HepG2 (cell line): ENCODE data around the gene RNF150.

Experiments
- BCL3 ChIP-seq: sonication (generic); formaldehyde crosslinking; IDR thresholded peaks from 2 replicates; pipeline ENCODE4 v1.5.1; 2020; ENCODE audit warnings: mild to moderate bottlenecking, missing genetic modification reagents, moderate library complexity
- BRCA1 ChIP-seq: sonication (generic); formaldehyde crosslinking; IDR thresholded peaks from 2 replicates; pipeline ENCODE4 v1.4.0; 2020; ENCODE audit warnings: missing genetic modification reagents
- CBX5 ChIP-seq: sonication (generic); formaldehyde crosslinking; IDR thresholded peaks from 2 replicates; pipeline ENCODE4 v1.4.0; 2020; ENCODE audit warnings: missing genetic modification reagents, borderline replicate concordance
- CENPX ChIP-seq: sonication (generic); formaldehyde crosslinking; IDR thresholded peaks from 2 replicates; pipeline ENCODE4 v1.9.0; 2021; ENCODE audit warnings: mild to moderate bottlenecking, missing genetic modification reagents, moderate library complexity
- CTCF ChIP-seq: sonication (generic); formaldehyde crosslinking; IDR thresholded peaks from 2 replicates; pipeline ENCODE4 v1.5.0; 2020; ENCODE audit warnings: mild to moderate bottlenecking, missing genetic modification reagents, moderate library complexity
- NFE2L2 ChIP-seq: fragments of 150-350 bp; IDR thresholded peaks from 2 replicates; pipeline ENCODE4 v1.6.1; 2014; ENCODE audit warnings: low read length
- POLR2A ChIP-seq, 2 experiments: IDR thresholded peaks; 2 replicates each; pipeline ENCODE4 v1.6.1; 2011; ENCODE audit warnings: low read depth in 2 of 2, low read length in 2 of 2, mild to moderate bottlenecking in 1 of 2, moderate library complexity in 1 of 2; ENCODE audit not compliant: insufficient read depth in 1 of 2
- RAD21 ChIP-seq: fragments of 450-650 bp; formaldehyde crosslinking; IDR thresholded peaks from 2 replicates; pipeline ENCODE4 v1.5.0; 2020; ENCODE audit warnings: mild to moderate bottlenecking
- TBL1XR1 ChIP-seq: fragments of 150-350 bp; IDR thresholded peaks from 2 replicates; pipeline ENCODE4 v1.6.1; 2014; ENCODE audit warnings: borderline replicate concordance, low read length; ENCODE audit not compliant: partially characterized antibody
- TBP ChIP-seq: sonication (generic); formaldehyde crosslinking; IDR thresholded peaks from 2 replicates; pipeline ENCODE4 v1.5.0; 2020; ENCODE audit warnings: missing genetic modification reagents
- ZNF841 ChIP-seq: sonication (generic); formaldehyde crosslinking; IDR thresholded peaks from 2 replicates; pipeline ENCODE4 v1.8.1; 2023; ENCODE audit warnings: missing genetic modification reagents, borderline replicate concordance

GRCh38 chr4:140834839-140835495 is 298.3 kb downstream of the RNF150 start:
- TF ChIP-seq ZNF841 (CRISPR knock-in tag) (no peak), CENPX (CRISPR knock-in tag) (no peak), BRCA1 (CRISPR knock-in tag) (no peak), BCL3 (CRISPR knock-in tag) (no peak), CBX5 (CRISPR knock-in tag) (no peak), CTCF (CRISPR knock-in tag) (no peak), TBL1XR1 (no peak), NFE2L2 (no peak), POLR2A (IDR thresholded peaks at IDR 0.05; ENCODE audit: insufficient read depth in 1 of 2, low read depth in 2 of 2, low read length in 2 of 2) (no peak), RAD21 (CRISPR knock-in tag) (no peak), TBP (CRISPR knock-in tag) (no peak)
